Gastrocnemius medialis (tissue), 4 donors: ENCODE data around the gene BPIFB6.

Experiments
- POLR2A ChIP-seq, 2 donors: fragments of 450-650 bp; IDR thresholded peaks; one replicate each; pipeline ENCODE4 v1.6.1; 2017; ENCODE audit warnings: antibody characterized with exemption in 2 of 2, mild to moderate bottlenecking in 2 of 2, moderate library complexity in 2 of 2
- TF ChIP-seq, protein P1 (sequence below), 5 experiments: fragments of 450-650 bp in 3 of 5; fragments of 200-600 bp in 2 of 5; sonication (generic) in 2 of 5; IDR thresholded peaks in 4 of 5; conservative IDR thresholded peaks in 1 of 5; 1 replicate in 4 of 5; 2 replicates in 1 of 5; pipeline ENCODE4 v1.5.1; 2016 to 2019; ENCODE audit warnings: antibody characterized with exemption in 5 of 5, mild to moderate bottlenecking in 3 of 5, moderate library complexity in 3 of 5

DNA sequence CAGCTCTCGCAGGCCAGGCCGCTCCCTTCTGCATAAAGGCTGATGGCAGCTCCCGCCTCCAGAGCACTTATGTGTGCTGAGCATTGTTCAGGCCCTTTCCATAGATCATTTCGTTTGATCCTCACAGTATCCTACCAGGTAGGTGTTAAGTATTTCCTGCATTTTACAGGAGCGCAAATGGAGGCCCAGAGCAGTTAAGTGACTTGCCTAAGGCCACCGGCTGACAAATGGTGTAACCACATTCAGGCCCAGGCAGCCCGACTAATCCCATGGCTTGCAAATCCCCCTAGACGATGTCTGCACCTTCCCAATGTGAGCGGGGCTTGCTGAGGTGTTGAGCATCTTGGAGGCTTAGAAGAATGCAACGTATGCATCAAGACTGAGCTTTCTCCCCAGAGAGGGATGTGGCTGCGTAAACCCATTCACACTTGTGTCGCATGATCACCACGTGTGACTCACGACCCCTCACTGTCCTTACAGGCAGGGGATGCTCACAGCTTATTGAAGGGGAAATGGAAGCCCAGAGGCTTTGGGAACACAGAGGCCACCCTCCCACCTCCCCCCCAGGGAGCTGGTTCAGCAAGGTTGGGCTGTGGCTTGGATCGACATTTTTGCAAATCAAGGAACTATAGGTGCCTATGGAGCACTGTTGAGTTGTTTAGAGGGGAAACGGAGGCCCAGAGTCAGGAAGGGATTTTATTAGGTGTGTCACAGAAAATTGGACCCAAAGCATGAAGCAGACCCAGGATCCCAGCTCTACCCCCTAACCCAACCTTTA, 16.9 kb upstream of the BPIFB6 start:
- TF ChIP-seq, protein P1, sequence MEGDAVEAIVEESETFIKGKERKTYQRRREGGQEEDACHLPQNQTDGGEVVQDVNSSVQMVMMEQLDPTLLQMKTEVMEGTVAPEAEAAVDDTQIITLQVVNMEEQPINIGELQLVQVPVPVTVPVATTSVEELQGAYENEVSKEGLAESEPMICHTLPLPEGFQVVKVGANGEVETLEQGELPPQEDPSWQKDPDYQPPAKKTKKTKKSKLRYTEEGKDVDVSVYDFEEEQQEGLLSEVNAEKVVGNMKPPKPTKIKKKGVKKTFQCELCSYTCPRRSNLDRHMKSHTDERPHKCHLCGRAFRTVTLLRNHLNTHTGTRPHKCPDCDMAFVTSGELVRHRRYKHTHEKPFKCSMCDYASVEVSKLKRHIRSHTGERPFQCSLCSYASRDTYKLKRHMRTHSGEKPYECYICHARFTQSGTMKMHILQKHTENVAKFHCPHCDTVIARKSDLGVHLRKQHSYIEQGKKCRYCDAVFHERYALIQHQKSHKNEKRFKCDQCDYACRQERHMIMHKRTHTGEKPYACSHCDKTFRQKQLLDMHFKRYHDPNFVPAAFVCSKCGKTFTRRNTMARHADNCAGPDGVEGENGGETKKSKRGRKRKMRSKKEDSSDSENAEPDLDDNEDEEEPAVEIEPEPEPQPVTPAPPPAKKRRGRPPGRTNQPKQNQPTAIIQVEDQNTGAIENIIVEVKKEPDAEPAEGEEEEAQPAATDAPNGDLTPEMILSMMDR (IDR thresholded peaks at IDR 0.05 in 4 of 5, conservative IDR thresholded peaks at IDR 0.05 in 1 of 5): no peak
- TF ChIP-seq POLR2A (IDR thresholded peaks at IDR 0.05): no peak
